A673 (cell line): ENCODE measurements around the gene FAM83G.

Source experiments
- EZH2 ChIP-seq: fragments of 200-600 bp; sonication (generic); IDR thresholded peaks from 2 replicates; pipeline ENCODE4 v1.6.1; 2017; ENCODE audit warnings: borderline replicate concordance, low read depth, mild to moderate bottlenecking, mixed read lengths, antibody characterized with exemption, low read length; ENCODE audit not compliant: poor library complexity, severe bottlenecking
- TF ChIP-seq, protein P1 (sequence below): fragments of 300-800, 200-600 bp; sonication (generic); conservative IDR thresholded peaks from 2 replicates; pipeline ENCODE4 v1.5.1; 2017; ENCODE audit warnings: low read depth, mild to moderate bottlenecking, antibody characterized with exemption, low read length, moderate library complexity, mixed read lengths

- TF ChIP-seq, protein P1, sequence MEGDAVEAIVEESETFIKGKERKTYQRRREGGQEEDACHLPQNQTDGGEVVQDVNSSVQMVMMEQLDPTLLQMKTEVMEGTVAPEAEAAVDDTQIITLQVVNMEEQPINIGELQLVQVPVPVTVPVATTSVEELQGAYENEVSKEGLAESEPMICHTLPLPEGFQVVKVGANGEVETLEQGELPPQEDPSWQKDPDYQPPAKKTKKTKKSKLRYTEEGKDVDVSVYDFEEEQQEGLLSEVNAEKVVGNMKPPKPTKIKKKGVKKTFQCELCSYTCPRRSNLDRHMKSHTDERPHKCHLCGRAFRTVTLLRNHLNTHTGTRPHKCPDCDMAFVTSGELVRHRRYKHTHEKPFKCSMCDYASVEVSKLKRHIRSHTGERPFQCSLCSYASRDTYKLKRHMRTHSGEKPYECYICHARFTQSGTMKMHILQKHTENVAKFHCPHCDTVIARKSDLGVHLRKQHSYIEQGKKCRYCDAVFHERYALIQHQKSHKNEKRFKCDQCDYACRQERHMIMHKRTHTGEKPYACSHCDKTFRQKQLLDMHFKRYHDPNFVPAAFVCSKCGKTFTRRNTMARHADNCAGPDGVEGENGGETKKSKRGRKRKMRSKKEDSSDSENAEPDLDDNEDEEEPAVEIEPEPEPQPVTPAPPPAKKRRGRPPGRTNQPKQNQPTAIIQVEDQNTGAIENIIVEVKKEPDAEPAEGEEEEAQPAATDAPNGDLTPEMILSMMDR = no peak
- TF ChIP-seq EZH2 = no peak
Measured at GRCh38 chr17:18950944-18951905, 53.3 kb downstream of the FAM83G start.
